Lung (tissue), 12 donors: ENCODE results near the gene P2RX2. TPM values are rescaled to one million over a fixed set of nuclear protein-coding genes. Genes with fewer than 3 reads are reported as not detected.

Source experiments
- ATAC-seq: fragments of 200-7000 bp; cut with Tn5 transposase; one replicate; pipeline ENCODE4 v1.9.1; 2020; ENCODE audit warnings: moderate number of reproducible peaks; ENCODE audit not compliant: insufficient read depth, low FRiP score
- DNase-seq, 3 donors: peaks; one replicate each; pipeline ENCODE4 v3.0.0-alpha.2; 2013 to 2017
- H3K27ac ChIP-seq, 2 donors: one replicate each; pipeline ENCODE4 v1.5.1; 2013; ENCODE audit warnings: mild to moderate bottlenecking in 2 of 2, moderate library complexity in 2 of 2, control low read depth in 1 of 2, inconsistent platforms in 1 of 2, low read depth in 1 of 2, low read length in 1 of 2
- H3K27me3 ChIP-seq, 3 donors: one replicate each; pipeline ENCODE4 v1.5.1; 2013; ENCODE audit warnings: low read length in 2 of 3; ENCODE audit not compliant: control insufficient read depth in 3 of 3, insufficient read depth in 3 of 3
- H3K36me3 ChIP-seq, 4 donors: one replicate each; pipeline ENCODE4 v1.5.1; 2013; ENCODE audit warnings: low read length in 4 of 4, mild to moderate bottlenecking in 1 of 4, moderate library complexity in 1 of 4; ENCODE audit not compliant: control insufficient read depth in 4 of 4, insufficient read depth in 4 of 4
- H3K4me1 ChIP-seq, 5 donors: one replicate each; pipeline ENCODE4 v1.5.1; 2013; ENCODE audit warnings: low read length in 5 of 5, mild to moderate bottlenecking in 2 of 5, moderate library complexity in 1 of 5; ENCODE audit not compliant: control insufficient read depth in 5 of 5, insufficient read depth in 5 of 5
- H3K4me3 ChIP-seq: one replicate; pipeline ENCODE4 v1.5.1; 2013; ENCODE audit warnings: mild to moderate bottlenecking, control low read depth, moderate library complexity
- H3K9ac ChIP-seq, 2 donors: one replicate each; pipeline ENCODE4 v1.5.1; 2013; ENCODE audit warnings: low read length in 2 of 2, control low read depth in 1 of 2; ENCODE audit not compliant: insufficient read depth in 1 of 2
- H3K9me3 ChIP-seq, 4 donors: one replicate each; pipeline ENCODE4 v1.5.1; 2013; ENCODE audit warnings: low read length in 3 of 4, mild to moderate bottlenecking in 1 of 4, moderate library complexity in 1 of 4; ENCODE audit not compliant: control insufficient read depth in 4 of 4, insufficient read depth in 3 of 4
- WGBS, 2 donors: extraction: QIAGEN DNeasy Blood & Tissue Kit; methylation state at CpG; one replicate each; pipeline ENCODE4 v1.1.7; 2013; 5-methylcytosine and 5-hydroxymethylcytosine counted together
- polyA plus RNA-seq, 2 donors: library from polyadenylated mRNA; stranded (reverse); fragments of 200-250 nt; gene quantifications; one replicate each; pipeline ENCODE4 v1.2.1, GENCODE V29; 2013
- total RNA-seq, 2 donors: library from RNA; depleted of rRNA in 1 of 2; stranded (reverse); fragments of >200 nt in 1 of 2; gene quantifications; one replicate each; pipeline ENCODE4 v1.2.1, GENCODE V29; 2014 to 2021
- TF ChIP-seq, protein P1 (sequence below): IDR thresholded peaks from 2 replicates; pipeline ENCODE4 v1.5.1; 2012; ENCODE audit warnings: mild to moderate bottlenecking; ENCODE audit errors: control extremely low read depth, extremely low read depth
- donor health status: control.
- donor health status: control.
- donor health status: Bipolar disorder and iron deficiency.
- donor health status: healthy.
- donor health status: DM: yes; HTN: yes; CAD: no.

P2RX2 gene
- total and polyA plus RNA-seq, 4 donors: 0.05 to 3.4 (median 0.90) TPM

DNA sequence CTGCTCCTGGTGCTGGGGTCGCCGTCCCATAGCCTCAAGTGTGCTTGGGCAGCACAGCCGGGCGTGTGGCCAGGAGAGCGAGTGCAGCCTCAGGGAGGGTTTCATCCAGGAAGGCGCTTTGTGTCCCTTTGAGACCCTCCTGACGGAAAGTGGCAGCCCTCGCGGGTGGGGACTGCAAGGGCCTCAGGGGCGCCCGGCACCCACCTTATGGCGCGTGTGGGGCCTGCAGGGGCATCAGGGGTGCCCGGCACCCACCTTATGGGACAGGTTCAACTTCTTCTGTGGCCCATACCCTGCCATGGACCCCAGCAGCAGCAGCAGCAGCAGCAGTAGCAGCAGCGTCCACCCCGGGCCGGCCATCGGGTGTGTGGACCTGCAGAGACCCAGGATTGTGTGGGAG lies 12.7 kb upstream of the P2RX2 start:
- H3K27ac ChIP-seq: no peak overlapping the region
- H3K4me1 ChIP-seq: peaks cover 0 to 38% (median 7%) of the 10 kb centered on the region in 5 donors
- no peaks in the 10 kb centered on the region for H3K36me3 ChIP-seq
- no peak for ATAC-seq
- no peak overlapping the region for H3K9ac ChIP-seq
- H3K4me3 ChIP-seq: no peak overlapping the region
- TF ChIP-seq, protein P1, sequence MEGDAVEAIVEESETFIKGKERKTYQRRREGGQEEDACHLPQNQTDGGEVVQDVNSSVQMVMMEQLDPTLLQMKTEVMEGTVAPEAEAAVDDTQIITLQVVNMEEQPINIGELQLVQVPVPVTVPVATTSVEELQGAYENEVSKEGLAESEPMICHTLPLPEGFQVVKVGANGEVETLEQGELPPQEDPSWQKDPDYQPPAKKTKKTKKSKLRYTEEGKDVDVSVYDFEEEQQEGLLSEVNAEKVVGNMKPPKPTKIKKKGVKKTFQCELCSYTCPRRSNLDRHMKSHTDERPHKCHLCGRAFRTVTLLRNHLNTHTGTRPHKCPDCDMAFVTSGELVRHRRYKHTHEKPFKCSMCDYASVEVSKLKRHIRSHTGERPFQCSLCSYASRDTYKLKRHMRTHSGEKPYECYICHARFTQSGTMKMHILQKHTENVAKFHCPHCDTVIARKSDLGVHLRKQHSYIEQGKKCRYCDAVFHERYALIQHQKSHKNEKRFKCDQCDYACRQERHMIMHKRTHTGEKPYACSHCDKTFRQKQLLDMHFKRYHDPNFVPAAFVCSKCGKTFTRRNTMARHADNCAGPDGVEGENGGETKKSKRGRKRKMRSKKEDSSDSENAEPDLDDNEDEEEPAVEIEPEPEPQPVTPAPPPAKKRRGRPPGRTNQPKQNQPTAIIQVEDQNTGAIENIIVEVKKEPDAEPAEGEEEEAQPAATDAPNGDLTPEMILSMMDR: no peak
- DNase-seq: no peak
- 83 to 89% methylated on average over 18 of the region's 18 CpGs for WGBS, 2 donors
- H3K27me3 ChIP-seq: peaks cover 0 to 49% (median 20%) of the 10 kb centered on the region in 3 donors
- peaks cover 0 to 2% (median 0%) of the 10 kb centered on the region in 4 donors for H3K9me3 ChIP-seq

- Histone ChIP-seq H3K4me3 (no peak overlapping the region), H3K9ac (no peak overlapping the region), H3K4me1 (peaks cover 0 to 34% (median 3%) of the 10 kb centered on the region in 5 donors), H3K27me3 (peaks cover 0 to 51% (median 20%) of the 10 kb centered on the region in 3 donors), H3K36me3 (no peaks in the 10 kb centered on the region), H3K9me3 (peaks cover 0 to 5% (median under 1%) of the 10 kb centered on the region in 4 donors), H3K27ac (no peak overlapping the region)
- DNase-seq: no peak
- TF ChIP-seq, protein P1: no peak
- WGBS, 2 donors: 68 to 72% methylated on average over 16 of the region's 16 CpGs
- no peak for ATAC-seq
These were observed 12.1 kb upstream of the P2RX2 start for GRCh38 chr12:132606466-132606865.

DNA sequence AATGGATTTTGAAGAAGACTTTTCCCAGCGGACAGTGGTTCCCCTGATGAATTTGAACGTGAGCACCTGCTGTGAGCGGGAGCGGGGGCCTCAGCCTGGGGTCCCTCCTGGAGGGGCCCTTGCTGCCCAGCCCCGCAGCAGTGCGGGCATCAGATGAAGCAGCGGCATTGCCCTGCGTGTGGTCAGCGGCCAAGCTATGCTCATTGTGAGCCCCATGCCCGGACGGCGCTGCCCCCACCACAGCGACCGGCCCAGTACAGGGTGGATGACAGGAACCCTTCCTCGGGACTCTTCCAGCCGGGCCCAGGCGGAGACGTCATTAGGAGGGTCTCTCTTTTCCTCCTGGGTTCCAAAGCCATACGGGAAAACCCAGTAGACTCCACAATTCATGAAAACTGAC lies 11.6 kb upstream of the P2RX2 start:
- H3K4me1 ChIP-seq: peaks cover 0 to 34% (median 3%) of the 10 kb centered on the region in 5 donors
- H3K36me3 ChIP-seq: no peaks in the 10 kb centered on the region
- no peak overlapping the region for H3K9ac ChIP-seq
- peaks cover 0 to 48% (median 20%) of the 10 kb centered on the region in 3 donors for H3K27me3 ChIP-seq
- H3K4me3 ChIP-seq: no peak overlapping the region
- no peak for DNase-seq
- TF ChIP-seq, protein P1: no peak
- no peak overlapping the region for H3K27ac ChIP-seq
- 88 to 89% methylated on average over 19 of the region's 19 CpGs for WGBS, 2 donors
- no peak for ATAC-seq
- H3K9me3 ChIP-seq: peaks cover 0 to 9% (median 2%) of the 10 kb centered on the region in 4 donors
